K562 (cell line): ENCODE measurements around the gene HACL1. TPM values are rescaled to one million over a fixed set of nuclear protein-coding genes. Genes with fewer than 3 reads are reported as not detected.

ENCODE experiments used
- CHD7 ChIP-seq: fragments of 200-600 bp; sonication (generic); IDR thresholded peaks from one replicate; pipeline ENCODE4 v1.6.1; 2012; ENCODE audit warnings: mild to moderate bottlenecking, low read depth, low read length, inconsistent platforms
- DIDO1 ChIP-seq: fragments of 450-650 bp; IDR thresholded peaks from 2 replicates; pipeline ENCODE4 v1.6.1; 2016; ENCODE audit warnings: low read depth, missing biosample characterization, missing genetic modification characterization
- FOXK2 ChIP-seq, 2 experiments: fragments of 450-650 bp; IDR thresholded peaks in 1 of 2; conservative IDR thresholded peaks in 1 of 2; 2 replicates each; pipeline ENCODE4 v1.6.1; 2016; ENCODE audit warnings: low read depth in 2 of 2, mild to moderate bottlenecking in 1 of 2
- GATA2 ChIP-seq: sonication (generic); formaldehyde crosslinking; IDR thresholded peaks from 2 replicates; pipeline ENCODE4 v1.4.0; 2020; ENCODE audit warnings: mild to moderate bottlenecking, missing genetic modification reagents
- HIVEP1 ChIP-seq: fragments of 250-450 bp; sonication (Bioruptor Pico); IDR thresholded peaks from 2 replicates; pipeline ENCODE4 v1.4.0; 2020; ENCODE audit warnings: mild to moderate bottlenecking
- HNRNPUL1 ChIP-seq: fragments of 200-400 bp; formaldehyde crosslinking; IDR thresholded peaks from 2 replicates; pipeline ENCODE4 v1.6.1; 2017; ENCODE audit warnings: low read length
- KAT8 ChIP-seq: fragments of 450-650 bp; IDR thresholded peaks from 2 replicates; pipeline ENCODE4 v1.6.1; 2016; ENCODE audit warnings: low read depth, mild to moderate bottlenecking
- MYBL2 ChIP-seq, 2 experiments: fragments of 450-650 bp in 1 of 2; sonication (generic) in 1 of 2; formaldehyde crosslinking in 1 of 2; IDR thresholded peaks; 2 replicates each; pipeline versions ENCODE4 v1.6.1 to v1.8.1; 2017 to 2022; ENCODE audit warnings: borderline replicate concordance in 1 of 2, inconsistent platforms in 1 of 2, low read depth in 1 of 2, mild to moderate bottlenecking in 1 of 2, missing genetic modification reagents in 1 of 2, moderate library complexity in 1 of 2
- NFIC ChIP-seq: fragments of 450-650 bp; IDR thresholded peaks from 2 replicates; pipeline ENCODE4 v1.6.1; 2017; ENCODE audit warnings: mild to moderate bottlenecking, inconsistent platforms
- PHTF2 ChIP-seq: fragments of 250-450 bp; sonication (Bioruptor Pico); IDR thresholded peaks from 2 replicates; pipeline ENCODE4 v1.5.0; 2021; ENCODE audit warnings: mild to moderate bottlenecking
- PTTG1 ChIP-seq: fragments of 450-650 bp; IDR thresholded peaks from 2 replicates; pipeline ENCODE4 v1.6.1; 2016; ENCODE audit warnings: low read depth, mild to moderate bottlenecking, missing genetic modification characterization, missing compliant biosample characterization
- PURB ChIP-seq: sonication (generic); formaldehyde crosslinking; IDR thresholded peaks from 2 replicates; pipeline ENCODE4 v1.9.0; 2021; ENCODE audit warnings: low read depth, mild to moderate bottlenecking, missing genetic modification reagents
- SMARCC2 ChIP-seq: fragments of 450-650 bp; IDR thresholded peaks from 2 replicates; pipeline ENCODE4 v1.6.1; 2017; ENCODE audit warnings: antibody characterized with exemption, moderate library complexity, mild to moderate bottlenecking, low read depth
- TEAD4 ChIP-seq, 2 experiments: sonication (generic) in 1 of 2; formaldehyde crosslinking in 1 of 2; IDR thresholded peaks; 2 replicates each; pipeline versions ENCODE4 v1.6.1 to v1.8.0; 2012 to 2022; ENCODE audit warnings: borderline replicate concordance in 1 of 2, inconsistent platforms in 1 of 2, low read length in 1 of 2, mild to moderate bottlenecking in 1 of 2, missing genetic modification reagents in 1 of 2
- ZFX ChIP-seq: sonication (generic); formaldehyde crosslinking; IDR thresholded peaks from 2 replicates; pipeline ENCODE4 v1.8.0; 2022; ENCODE audit warnings: mild to moderate bottlenecking, missing genetic modification reagents, moderate library complexity
- ZNF780A ChIP-seq: fragments of 250-450 bp; sonication (Bioruptor Pico); IDR thresholded peaks from 2 replicates; pipeline ENCODE4 v1.5.0; 2021; ENCODE audit warnings: mild to moderate bottlenecking
- polyA plus RNA-seq, 8 experiments: library from polyadenylated mRNA; depleted of rRNA in 4 of 8; stranded (reverse) in 5 of 8; unstranded in 3 of 8; fragments of >200 nt; fragmentation: Nextera tagmentation in 2 of 8; fragmentation: Illumina TruSeq in 1 of 8; extraction: Ambion mirVana in 2 of 8; extraction: Trizol in 1 of 8; gene quantifications; 2 replicates each; pipeline versions ENCODE4 v1.2.1 to v1.2.3, GENCODE V29; 2011 to 2014; ENCODE audit warnings: inconsistent platforms in 1 of 8, missing spikeins in 1 of 8
- total RNA-seq, 7 experiments: library from RNA; depleted of rRNA in 6 of 7; stranded (reverse); fragments of >200 nt in 6 of 7; fragmentation: Illumina TruSeq in 2 of 7; extraction: Trizol in 2 of 7; gene quantifications; 2 replicates each; pipeline versions ENCODE4 v1.2.1 to v1.2.3, GENCODE V29; 2011 to 2021; ENCODE audit warnings: low replicate concordance in 1 of 7
- TF ChIP-seq, protein P1 (sequence below), 2 experiments: fragments of 250-450 bp in 1 of 2; fragments of 450-650 bp in 1 of 2; sonication (Bioruptor Pico) in 1 of 2; IDR thresholded peaks; 2 replicates each; pipeline versions ENCODE4 v1.6.1 to v1.8.0; 2016 to 2021; ENCODE audit warnings: mild to moderate bottlenecking in 2 of 2, moderate library complexity in 2 of 2, missing compliant biosample characterization in 1 of 2, missing genetic modification characterization in 1 of 2

Gene HACL1
- total and polyA plus RNA-seq, 9 of the 15 experiments (the other 6 are each of a cell fraction or from before 2014, with no cell fraction given), result 18.9 to 61.5 (median 30.5) TPM

- TF ChIP-seq KAT8, result no peak
- TF ChIP-seq, protein P1, sequence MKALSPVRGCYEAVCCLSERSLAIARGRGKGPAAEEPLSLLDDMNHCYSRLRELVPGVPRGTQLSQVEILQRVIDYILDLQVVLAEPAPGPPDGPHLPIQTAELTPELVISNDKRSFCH (CRISPR knock-in tag; IDR thresholded peaks at IDR 0.05), result peak; percentile 94
- TF ChIP-seq, protein P1 (tag; IDR thresholded peaks at IDR 0.05), result peak; percentile 82; the same call in 1 of the 2 replicates
- TF ChIP-seq DIDO1, result no peak
- TF ChIP-seq MYBL2 (IDR thresholded peaks at IDR 0.05; ENCODE audit: low read depth), result no peak
- TF ChIP-seq MYBL2 (CRISPR knock-in tag; IDR thresholded peaks at IDR 0.05; ENCODE audit: borderline replicate concordance), result no peak
- no peak for TF ChIP-seq NFIC
- no peak for TF ChIP-seq CHD7
- no peak for TF ChIP-seq ZFX (CRISPR knock-in tag)
- TF ChIP-seq PURB (CRISPR knock-in tag), result no peak
- TF ChIP-seq PHTF2, result peak; percentile 98
- no peak for TF ChIP-seq PTTG1 (tag)
- no peak for TF ChIP-seq SMARCC2
- TF ChIP-seq GATA2 (CRISPR knock-in tag), result no peak
- no peak for TF ChIP-seq HNRNPUL1
- TF ChIP-seq HIVEP1 (CRISPR knock-in tag), result peak; percentile 93
- TF ChIP-seq TEAD4 (IDR thresholded peaks at IDR 0.05; ENCODE audit: low read length), result no peak
- TF ChIP-seq TEAD4 (CRISPR knock-in tag; IDR thresholded peaks at IDR 0.05; ENCODE audit: borderline replicate concordance), result no peak
- peak; percentile 85 for TF ChIP-seq ZNF780A (CRISPR knock-in tag)
- no peak for TF ChIP-seq FOXK2 (conservative IDR thresholded peaks at IDR 0.05 in 1 of 2, IDR thresholded peaks at IDR 0.05 in 1 of 2; ENCODE audit: low read depth in 2 of 2)
Measured at GRCh38 chr3:15591928-15592327, 9.4 kb downstream of the HACL1 start (continued).
